ENCODE measurements around the gene DDAH2.

The DDAH2 gene

GRCh38 chr6:31691078-31691463 lies 38.0 kb downstream of the DDAH2 start:
- TF ChIP-seq, protein P1, sequence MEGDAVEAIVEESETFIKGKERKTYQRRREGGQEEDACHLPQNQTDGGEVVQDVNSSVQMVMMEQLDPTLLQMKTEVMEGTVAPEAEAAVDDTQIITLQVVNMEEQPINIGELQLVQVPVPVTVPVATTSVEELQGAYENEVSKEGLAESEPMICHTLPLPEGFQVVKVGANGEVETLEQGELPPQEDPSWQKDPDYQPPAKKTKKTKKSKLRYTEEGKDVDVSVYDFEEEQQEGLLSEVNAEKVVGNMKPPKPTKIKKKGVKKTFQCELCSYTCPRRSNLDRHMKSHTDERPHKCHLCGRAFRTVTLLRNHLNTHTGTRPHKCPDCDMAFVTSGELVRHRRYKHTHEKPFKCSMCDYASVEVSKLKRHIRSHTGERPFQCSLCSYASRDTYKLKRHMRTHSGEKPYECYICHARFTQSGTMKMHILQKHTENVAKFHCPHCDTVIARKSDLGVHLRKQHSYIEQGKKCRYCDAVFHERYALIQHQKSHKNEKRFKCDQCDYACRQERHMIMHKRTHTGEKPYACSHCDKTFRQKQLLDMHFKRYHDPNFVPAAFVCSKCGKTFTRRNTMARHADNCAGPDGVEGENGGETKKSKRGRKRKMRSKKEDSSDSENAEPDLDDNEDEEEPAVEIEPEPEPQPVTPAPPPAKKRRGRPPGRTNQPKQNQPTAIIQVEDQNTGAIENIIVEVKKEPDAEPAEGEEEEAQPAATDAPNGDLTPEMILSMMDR (IDR thresholded peaks at IDR 0.05; ENCODE audit: extremely low read depth, insufficient read depth, missing control alignments), result no peak
- in situ Hi-C loops (cut with MboI; ENCODE audit: low pct_unique_long_range_greater_than_20kb, low sequenced_read_pairs, unreplicated experiment), result no loop called here
- DNase-seq (ENCODE audit: low spot score), result no peak

DNA sequence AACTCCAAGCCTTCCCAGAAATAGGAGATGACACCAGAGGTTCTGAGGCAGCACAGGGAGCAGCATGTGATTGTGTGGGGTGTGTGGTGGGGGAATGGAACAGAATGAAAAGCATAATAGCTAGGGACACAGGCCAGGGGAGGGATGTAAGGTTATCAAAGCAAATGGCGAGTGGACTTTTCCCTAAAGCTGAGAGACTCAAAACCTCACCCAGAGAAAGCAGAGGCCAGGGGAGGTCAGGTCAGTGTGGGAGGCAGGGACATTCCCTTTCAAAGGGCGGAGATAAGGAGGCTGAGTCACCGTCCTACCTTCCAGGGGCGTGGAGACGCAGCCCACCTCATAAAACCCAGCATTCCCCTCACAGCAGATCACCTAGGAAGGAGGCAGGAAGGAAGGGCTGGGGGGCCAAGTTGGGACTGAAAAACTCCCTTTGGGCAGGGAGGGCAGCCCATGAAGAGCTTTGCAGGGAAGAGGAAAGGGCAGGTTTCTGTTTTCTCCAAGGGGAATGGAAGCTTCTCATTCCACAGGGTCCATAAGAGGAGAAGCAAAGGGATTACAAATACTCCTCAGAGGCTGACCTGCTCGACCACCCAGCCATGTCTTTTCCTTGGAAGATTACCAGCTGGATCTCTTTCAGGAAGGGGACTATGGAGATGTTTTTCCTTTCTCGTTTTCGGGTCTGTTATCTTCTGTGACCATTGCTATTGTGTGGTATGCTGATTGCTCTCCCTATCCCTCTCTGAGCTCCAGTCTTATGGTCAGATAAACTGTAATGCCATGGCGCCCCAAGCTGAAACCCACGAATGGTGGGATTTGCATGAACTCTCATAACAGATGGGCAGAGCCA lies 38.6 kb downstream of the DDAH2 start:
- TF ChIP-seq, protein P1 (IDR thresholded peaks at IDR 0.05; ENCODE audit: extremely low read depth, insufficient read depth, missing control alignments), result no peak
- no peak for DNase-seq (ENCODE audit: low spot score)
- in situ Hi-C loops (cut with MboI; ENCODE audit: low pct_unique_long_range_greater_than_20kb, low sequenced_read_pairs, unreplicated experiment), result no loop called here

DNA sequence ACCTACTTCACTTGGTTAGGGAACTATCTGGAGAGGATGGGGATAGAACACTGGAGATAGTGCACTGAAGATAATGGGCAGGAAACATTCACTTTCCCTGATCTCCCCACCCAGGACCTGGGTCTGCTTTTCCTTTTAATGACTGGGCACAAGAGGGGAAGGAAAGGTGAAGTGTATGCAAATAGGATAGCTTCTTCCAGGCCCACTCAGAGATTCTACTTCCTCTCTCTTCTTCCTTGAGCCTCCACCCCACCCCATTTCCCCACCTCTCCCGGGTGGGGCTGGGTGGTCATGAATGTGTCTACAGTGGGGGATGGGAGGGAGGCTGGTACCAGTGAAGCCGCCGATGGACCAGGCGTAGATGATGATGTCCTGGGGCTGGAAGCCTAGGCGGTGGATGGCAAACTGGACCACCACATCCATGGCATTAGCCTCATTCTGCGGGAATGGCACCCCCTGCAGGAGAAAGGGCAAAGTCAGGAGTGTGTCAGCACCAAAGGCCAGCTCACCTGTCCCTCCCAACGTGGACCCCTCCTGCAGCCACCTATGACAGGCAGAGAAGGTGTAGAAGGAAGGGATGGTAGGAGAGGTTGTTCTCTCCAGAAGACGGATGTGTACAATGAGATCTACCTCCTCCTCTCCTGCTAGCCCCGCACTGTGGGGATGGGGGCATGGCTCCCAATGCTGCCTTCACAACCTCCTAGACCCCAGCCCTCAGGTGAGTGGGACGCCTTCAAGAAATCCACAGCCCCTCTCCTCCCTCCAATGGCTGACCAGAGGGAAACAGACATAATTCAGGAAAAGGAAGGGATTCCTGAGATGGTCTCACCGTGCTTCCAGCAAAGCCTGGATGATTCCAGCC lies 39.6 kb downstream of the DDAH2 start:
- DNase-seq (ENCODE audit: low spot score), result no peak

GRCh38 chr6:31687860-31688693 lies 41.0 kb downstream of the DDAH2 start:
- in situ Hi-C loops (cut with MboI; ENCODE audit: low pct_unique_long_range_greater_than_20kb, low sequenced_read_pairs, unreplicated experiment), result no loop called here
- DNase-seq (ENCODE audit: low spot score), result no peak
- TF ChIP-seq, protein P1 (IDR thresholded peaks at IDR 0.05; ENCODE audit: extremely low read depth, insufficient read depth, missing control alignments), result no peak

More for the DNA sequence above, 39.6 kb downstream of the DDAH2 start:
- in situ Hi-C loops (cut with MboI; ENCODE audit: low pct_unique_long_range_greater_than_20kb, low sequenced_read_pairs, unreplicated experiment), result no loop called here
- TF ChIP-seq, protein P1 (IDR thresholded peaks at IDR 0.05; ENCODE audit: extremely low read depth, insufficient read depth, missing control alignments), result peak; percentile 48

- in situ Hi-C loops (cut with MboI; ENCODE audit: low pct_unique_long_range_greater_than_20kb, low sequenced_read_pairs, unreplicated experiment), result no loop called here
- TF ChIP-seq, protein P1 (IDR thresholded peaks at IDR 0.05; ENCODE audit: extremely low read depth, insufficient read depth, missing control alignments), result no peak
- no peak for DNase-seq (ENCODE audit: low spot score)
Observed at GRCh38 chr6:31687321-31687720, 41.8 kb downstream of the DDAH2 start.

DNA sequence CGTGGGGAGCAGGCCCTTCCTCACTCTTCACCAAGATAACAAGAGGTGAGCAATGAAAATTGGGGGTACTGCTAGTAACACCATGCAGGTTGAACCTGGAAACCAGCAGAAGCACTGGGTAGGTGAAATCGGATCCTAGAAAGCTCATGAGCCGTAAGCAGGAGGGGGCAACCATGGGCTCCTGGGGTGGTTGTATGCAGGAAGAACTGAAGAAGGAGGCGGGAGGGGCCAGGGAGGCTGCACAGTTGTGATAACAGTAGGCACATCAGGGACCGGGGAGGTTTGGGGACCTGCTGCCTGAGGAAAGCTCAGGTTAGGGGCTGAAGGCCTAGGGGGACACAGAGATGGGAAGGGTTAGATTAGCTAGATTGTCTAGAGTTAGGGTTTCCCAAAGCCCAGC lies 42.6 kb downstream of the DDAH2 start:
- DNase-seq (ENCODE audit: low spot score), result no peak
- in situ Hi-C loops (cut with MboI; ENCODE audit: low pct_unique_long_range_greater_than_20kb, low sequenced_read_pairs, unreplicated experiment), result no loop called here
- TF ChIP-seq, protein P1 (IDR thresholded peaks at IDR 0.05; ENCODE audit: extremely low read depth, insufficient read depth, missing control alignments), result no peak
